Measurements from ENCODE around the gene RNF103.
A peak's percentile ranks its signal among the peaks of the same experiment; 100 is the strongest.
"Not testable (repeated sequence)": the region's sequence is repeated elsewhere in the genome, so short reads cannot be mapped to it uniquely, and the experiment has no call there.

RNF103 gene

DNA sequence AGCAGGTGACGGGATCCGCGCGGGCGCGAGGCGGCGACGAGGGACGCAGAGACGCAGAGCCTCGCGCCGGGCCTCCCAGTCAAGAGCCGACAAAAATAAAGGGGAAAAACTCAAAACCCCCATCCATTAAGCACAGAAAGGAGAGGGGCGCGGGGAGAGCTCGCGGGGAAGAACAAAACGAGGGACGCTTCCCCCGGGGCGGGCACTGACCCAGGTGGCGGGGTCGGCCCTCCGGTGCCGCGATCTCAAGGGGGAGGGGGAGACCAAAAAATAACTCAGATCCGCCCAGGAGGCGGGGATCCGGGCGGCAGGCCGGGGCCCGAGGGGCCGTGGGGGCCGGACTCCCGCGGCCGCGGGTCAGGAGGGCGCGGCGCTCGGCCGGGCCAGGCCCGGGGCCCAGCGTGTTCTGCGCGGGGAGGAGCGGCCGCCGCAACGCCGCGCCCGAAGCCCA, 597 bp downstream of the RNF103 start:
- DNase-seq, result peak; percentile 64

DNA sequence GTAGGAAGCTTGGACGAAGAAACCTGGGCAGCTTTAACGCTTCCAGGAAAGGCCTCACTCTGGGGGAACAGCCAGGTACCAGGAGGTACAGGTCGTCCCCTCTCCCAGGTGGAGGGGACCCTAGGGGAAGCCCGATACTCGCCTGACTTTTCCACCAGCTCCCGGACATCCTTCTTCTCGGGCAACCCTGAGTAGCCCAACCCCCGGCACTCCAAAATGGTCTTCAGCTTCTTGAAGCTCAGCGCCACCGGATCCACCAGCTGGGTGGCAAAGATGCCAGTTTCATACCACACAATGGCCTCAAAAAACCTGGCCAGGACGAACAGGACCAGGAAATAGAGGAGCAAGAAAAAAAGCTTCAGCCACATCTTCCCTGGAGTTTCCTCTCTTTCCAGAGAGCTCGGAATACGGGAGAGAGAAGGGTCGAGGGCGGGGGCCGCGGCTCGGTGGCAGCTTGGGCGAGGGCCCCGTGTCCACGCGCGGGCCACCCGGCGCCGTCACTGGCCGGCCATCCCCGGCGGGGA, 1.1 kb downstream of the RNF103 start:
- DNase-seq, result peak; percentile 38

DNA sequence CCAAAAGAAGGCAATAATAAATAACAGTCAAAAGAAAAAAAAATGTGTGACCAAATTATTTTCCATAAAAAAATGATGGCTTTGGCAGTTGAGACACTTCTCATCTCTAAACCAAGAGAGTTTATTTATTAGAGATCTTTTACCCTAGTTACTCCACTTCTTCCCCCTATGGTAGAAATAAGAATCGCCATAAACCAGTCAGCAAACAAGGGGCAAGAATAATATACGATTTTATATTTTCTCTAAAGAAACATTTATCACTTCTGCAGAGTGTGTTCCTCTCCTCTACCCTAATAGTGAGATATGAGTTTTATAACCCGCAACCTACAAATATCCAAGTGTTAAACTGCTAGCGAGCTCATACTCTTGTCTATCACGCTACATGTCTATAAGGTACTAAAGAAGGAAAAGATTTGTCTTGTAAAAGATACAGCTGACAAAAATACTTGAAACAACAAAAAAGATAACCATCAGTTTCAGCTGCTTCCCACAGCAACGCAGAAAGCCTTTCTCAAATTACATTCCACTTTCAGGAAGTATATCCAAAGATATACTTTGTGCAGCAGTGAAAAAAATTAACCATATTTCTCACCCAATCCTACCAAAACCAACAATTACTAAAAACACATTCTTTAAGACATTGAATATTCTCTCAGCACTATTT, 2.3 kb downstream of the RNF103 start:
- no peak for DNase-seq

DNA sequence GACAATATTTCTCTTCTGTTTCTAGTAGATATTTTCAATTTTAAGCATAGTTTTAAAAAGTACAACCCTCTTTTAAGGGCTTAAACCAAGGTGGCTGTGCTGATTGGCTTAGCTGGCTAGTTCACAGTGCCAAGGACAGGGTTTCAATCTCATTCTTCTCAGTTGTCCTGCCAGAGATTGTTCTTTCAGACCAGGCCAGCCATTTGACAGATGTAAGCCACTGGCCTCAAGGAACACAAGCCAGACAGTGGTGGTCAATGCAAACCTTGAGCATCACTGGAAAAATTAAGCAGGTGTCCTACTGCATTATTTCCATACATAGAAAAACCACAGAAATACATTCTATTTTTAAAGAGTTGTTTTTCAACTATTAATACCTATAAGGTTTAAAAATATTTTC, 5.9 kb downstream of the RNF103 start:
- DNase-seq, result no peak

DNA sequence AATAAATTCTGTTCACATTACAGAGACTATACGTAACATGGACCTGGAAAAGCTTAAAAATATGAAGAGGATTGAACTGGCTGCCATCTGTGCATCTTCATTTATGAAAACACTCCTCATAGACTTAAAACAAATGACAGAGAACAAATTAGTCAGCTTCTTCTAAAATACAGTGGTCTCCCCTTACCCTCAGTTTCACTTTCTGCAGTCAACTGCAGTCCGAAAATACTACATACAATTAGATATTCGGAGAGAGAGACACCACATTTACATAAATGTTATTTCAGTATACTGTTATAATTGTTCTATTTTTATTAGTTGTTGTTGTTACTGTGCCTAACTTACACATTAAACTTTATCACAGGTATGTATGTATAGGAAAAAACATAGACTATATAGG, 6.5 kb downstream of the RNF103 start:
- DNase-seq, result no peak

DNA sequence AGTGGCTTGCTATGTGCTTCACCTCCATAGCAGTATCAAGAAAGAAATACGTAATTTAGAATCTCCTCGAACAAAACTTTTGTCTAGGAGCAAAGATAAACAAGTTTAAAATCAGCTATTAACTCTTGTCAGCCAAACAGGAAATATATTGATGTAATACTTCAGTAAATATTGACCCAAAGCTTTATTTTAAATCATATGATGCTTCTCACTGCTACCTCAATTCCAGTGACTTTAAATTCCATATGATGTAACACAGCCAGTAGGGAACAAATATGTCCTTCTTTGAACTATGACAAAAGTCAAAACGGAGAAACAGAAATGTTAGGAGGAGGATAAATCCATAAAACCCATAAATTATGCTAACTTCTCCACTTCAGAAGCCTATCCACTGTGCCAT, 7.2 kb downstream of the RNF103 start:
- DNase-seq, result no peak

DNA sequence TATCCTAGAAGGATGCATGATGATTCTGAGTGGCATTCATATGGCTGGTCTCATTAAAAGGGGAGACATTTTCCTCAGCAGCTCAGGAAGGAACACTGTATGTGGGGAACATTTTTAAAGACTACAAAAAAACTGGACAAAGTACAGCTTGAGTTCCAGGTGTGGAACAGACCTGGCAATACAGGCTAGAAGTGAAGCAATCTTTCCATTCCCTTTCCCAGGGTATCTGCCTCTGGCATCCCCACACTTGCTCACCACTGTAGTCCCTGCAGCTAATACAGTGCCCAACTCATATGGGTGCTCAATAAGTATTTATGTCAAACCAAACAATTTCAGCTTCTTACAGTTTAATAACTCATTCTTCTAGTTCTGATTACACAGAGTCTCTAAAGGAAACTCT, 8.1 kb downstream of the RNF103 start:
- no peak for DNase-seq

DNA sequence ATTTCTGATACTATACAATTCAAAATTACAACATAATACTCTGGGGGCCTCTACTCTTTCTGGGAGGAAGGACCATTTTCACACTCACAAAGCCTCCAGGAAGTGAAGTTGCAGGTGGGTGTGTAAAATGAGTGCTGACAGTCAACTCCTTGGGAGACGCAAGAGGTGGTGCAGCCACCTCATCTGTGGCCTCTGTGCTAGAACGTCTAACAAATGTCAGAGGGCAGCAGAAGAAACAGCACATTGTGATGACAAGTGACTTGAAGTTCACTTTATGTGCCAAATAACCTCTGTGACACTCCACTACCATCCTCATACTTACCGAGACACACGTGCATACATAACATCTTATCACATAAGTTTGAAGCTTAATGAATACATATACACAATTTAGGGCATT, 10.2 kb downstream of the RNF103 start:
- no peak for DNase-seq

DNA sequence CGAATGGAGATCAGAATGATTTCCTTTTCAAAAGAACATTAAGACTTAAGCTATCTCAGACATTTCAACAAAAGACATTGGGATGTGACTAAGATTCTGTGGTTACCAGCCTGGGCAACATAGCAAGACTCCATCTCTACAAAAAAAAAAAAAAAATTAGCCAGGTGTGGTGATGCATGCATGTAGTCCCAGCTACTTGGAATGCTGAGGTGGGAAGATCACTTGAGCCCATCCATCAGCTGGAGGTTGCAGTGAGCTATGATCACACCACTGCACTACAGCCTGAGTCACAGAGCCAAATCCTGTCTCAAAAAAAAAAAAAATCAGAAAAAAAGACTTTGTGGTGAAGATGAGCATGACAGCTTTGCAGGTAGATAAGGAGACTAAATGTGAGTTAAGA, 12.8 kb downstream of the RNF103 start:
- no peak for DNase-seq

DNA sequence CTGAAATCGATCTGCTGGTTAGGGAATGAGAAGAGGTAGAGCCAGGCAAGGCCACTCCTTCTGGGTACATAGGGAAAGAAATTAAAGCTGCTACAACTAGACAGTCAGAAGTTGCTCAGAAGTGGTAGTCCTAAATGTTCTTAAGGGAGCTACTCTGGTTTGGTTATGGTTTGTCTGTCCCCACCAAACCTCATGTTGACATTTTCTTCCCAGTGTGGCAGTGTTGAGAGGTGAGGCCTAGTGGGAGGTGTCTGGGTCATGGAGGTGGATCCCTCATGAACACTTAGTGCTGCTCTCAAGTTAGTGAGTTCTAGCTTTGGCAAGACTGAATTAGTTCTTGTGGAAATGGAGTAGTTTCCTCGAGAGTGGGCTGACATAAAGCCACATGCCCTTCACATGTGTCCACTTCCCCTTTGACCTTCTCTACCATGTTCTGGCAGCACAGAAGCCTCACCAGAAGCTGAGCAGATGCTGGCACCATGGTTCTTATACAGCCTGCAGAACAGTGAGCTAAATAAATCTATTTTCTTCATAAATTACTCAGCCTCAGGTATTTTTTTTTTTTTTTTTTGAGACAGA, 14.7 kb downstream of the RNF103 start:
- DNase-seq, result no peak

DNA sequence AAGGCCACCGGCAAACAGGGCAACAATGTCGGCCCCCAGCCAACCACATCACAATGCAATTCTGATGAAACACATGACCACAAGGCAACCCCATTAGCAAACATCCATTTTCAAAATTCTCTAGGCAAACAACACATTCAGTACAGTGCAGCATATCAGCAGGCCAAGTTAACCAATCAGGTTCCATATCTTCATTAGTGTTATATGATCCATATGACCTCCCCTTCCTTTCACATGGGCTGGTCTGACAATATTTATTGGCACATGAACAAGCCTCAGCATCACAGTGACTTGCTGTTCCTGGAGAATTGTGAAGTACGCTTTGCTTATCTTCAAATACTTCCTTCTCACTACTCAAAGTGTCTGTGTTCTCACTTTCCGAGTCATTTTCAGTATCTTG, 19.8 kb downstream of the RNF103 start:
- no peak for DNase-seq

DNA sequence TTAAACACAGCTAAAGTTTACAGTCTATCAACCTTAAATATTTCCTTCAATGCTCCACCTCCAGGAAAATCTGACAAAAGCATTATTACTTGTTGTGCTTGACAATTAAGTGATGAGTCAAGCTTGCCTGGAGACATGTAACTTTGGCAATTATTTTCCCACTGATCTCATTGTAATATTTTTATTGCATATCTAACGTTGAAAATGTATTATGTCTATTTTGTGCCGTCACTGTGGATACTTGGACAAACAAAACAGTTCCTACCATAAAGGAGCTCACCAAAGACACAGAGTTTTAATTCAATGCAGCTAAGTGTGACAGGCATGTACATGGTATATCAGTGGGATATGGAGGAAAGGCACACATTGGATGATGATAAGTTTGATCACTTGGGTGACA, 24.7 kb downstream of the RNF103 start:
- DNase-seq, result no peak

DNA sequence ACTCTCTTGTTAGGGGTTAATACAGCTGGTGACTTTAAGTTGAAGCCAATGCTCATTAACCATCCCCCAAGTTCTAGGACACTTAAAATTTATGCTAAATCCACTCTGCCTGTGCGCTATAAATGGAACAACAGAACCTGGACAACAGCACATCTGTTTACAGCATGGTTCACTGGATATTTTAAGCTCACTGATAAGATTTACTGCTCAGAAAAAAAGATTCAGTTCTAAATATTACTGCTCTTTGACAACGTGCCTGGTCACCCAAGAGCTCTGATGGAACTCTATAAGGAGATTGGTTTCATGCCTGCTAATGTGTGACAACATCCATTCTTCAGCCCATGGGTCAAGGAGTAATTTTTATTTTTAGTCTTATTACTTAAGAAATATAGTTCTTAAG, 27.5 kb downstream of the RNF103 start:
- DNase-seq, result no peak

DNA sequence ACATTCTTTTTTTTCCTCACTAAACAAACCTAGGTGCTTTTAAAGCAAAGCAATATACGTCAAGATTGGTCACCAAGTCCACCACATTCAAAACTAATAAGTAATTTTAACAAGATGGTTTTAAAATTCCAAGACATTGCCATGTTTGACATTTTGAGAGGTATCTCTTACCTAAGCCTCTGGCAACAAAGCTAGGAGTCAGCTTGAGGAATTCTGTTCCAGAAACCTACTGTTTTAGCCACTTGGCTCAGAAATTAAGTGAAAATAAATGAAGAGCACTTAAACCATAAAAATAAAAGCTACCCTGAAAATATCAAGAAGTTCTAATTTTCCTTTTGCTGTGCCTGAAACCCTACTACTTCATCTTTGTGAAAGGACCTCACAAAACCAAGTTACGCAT, 30.4 kb downstream of the RNF103 start:
- DNase-seq, result no peak

DNA sequence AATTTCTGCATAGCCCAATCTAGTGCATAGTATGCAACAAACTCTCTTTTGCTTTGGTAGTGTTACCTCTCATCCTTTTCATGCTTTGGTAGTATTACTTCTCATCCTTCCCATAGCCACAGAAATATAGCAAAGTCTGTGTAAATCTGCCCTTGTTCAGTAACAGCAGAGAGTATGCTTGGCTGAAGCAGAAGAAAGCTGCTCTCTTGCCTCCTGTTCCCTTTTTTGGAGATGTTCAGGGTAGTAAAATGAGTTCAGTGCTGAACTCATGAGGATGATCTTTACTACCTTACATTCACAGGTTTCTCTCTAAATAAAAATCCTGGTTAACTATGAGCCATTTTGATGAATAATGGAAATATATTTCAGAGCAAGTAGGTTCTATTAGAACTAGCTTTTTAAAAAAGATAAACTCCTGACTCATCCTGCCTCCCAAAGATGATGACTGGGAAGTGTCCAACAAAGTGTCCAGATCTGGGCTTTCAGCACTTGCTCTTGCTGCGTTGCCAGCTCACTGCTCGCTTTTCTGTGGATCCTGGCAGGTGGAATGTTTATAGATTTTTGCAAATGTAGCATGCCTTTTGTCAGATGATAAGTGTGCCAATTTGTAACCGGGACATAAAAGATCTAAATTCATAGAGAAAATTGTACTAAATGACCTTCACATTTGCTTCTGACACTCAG, 31.0 kb downstream of the RNF103 start:
- no peak for DNase-seq

DNA sequence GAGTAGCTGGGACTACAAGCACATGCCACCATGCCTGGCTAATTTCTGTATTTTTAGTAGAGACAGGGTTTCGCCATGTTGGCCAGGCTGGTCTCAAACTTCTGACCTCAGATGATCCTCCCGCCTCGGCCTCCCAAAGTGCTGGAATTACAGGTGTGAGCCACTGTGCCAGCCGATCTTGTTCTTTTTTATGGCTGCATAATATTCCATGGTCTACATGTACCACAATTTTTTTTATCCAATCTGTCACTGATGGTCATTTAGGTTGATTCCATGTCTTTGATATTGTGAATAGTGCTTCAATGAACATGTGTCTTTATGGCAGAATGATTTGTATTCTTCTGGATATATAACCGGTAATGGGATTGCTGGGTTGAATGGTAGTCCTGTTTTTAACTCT, 34.0 kb downstream of the RNF103 start:
- not testable (repeated sequence) for DNase-seq

DNA sequence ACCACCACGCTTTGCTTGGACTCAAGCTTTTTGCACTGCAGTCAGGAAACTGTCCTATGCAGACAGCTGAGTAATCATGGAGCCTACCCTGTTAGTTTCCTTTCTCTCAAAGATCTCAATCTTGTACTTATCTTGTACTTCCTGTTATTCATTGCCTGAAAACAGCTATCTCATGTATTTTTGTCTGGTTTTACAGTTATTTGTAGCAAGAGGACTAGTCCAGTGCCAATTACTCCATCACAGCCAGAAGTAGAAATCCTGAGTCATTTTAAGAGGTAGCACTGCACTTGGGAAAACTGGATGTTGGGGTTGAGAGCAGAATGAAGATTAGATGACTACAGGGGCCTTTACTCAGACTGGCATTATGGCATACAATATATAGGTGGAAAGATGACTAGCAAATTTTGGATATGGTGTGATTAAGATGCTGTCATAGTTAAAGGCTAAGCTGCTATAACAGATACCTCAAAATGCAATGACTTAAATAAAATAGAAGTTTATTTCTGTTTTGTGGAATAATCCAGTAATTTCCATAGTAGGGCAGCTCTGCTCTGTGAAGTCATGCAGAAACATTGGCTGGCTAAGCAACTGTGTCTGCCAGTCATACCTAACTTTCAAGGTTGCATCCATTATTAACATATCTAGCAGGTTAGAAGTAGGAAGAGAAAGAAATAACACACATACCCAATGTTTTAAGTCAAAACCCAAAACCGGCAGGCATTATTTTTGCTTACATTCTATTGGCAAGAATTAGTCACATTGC, 39.3 kb downstream of the RNF103 start:
- no peak for DNase-seq

DNA sequence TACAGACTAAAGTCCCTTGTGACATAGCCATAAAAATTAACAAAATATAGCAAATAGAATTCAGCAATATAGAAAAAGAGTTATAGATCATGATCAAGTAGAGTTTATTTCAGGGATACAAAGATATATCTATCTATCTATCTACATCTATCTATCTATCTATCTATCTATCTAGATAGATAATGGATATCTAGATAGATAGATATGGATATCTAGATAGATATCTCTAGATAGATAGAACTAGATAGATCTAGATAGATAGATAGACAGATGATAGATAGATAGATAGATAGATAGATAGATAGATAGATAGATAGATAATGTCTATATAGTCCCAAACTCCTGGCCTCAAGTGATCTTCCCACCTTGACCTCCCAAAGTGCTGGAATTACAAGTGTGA, 43.1 kb downstream of the RNF103 start:
- DNase-seq, result no peak

DNA sequence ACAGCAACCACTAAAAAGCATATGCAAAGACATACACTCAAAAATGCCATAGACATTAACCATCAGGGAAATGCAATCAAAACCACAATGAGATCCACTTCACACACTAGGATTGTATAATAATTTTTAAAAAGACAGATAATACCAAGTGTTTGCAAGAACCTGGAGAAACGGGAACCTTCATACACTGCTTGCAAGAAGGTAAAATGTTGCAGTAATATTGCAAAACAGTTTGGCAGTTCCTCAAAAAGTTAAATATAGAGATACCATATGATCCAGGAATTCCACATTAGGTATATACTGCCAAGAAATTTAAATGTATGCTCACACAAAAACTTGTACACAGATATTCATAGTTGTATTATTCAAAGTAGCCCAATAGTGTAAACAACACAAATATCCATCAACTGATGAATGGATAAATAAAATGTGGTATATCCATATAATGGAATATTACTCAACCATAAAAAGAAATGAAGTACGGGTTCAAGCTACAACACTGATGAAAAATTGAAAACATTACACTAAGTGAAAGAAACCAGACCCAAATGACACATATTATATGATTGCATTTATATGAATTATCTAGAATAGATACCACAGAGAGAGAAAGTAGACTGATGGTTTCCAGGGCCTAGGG, 45.7 kb downstream of the RNF103 start:
- DNase-seq, result no peak

DNA sequence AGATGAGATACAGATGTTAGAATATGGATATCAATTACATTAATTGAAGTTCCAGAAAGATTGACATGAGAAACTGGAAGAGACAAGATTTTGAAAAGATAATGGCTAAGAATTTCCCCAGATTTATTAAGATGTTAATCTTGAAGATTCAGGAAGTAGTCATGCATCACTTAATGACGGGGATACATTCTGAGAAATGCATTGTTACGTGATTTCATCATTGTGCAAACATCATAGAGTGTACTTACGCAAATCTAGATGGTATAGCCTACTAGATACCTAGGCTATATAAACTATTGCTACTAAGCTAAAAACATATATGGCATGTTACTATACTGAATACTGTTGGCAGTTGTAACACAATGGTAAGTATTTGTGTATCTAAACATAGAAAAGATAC, 53.6 kb downstream of the RNF103 start:
- no peak for DNase-seq

DNA sequence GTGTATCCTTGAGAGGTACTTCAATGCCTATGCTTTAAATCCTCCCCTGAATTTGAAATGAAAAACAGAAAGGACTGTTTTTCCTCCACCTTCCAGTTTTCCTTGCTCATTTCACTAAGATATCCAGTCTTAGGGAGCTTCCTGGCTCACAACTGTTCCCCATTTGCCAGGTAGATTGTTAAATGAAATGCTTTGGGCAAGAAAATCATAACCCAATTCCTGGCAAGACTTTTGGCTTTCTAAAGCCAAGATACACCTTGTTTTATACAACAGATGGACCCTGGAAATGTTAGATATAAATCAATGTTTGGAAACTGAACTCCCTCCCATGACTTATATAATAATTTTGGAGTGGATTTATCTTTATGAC, 56.9 kb downstream of the RNF103 start:
- DNase-seq, result no peak

DNA sequence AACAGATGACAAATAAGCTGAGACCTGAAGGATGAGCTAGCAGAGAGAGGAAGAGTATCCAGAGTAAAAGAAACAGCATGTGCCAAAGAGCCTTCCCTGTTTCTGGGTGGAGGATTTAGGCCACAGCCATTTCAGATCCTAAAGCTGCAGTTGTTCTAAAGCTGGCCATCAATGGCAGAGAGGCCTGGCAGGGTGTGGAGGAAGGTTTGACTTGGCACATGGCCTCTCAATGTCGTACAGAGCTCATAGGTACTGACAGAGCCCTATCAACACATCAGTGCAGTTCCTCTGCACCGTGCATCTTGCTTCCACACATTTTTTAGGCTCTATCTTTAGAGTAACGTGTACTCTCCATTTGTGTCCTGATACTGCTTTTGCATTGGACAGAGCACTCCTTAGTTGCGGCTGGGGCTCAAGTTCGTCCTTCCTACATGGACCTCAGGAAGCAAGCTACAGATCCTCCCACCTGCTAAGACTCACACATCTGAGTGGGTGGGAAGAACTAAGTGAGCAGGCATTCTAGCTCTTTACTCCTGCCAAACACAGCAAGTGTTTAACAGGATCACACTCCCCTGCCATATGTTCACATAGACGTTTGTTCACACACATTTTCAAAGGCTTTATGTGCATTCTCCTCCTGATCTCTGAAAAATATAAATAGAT, 57.4 kb downstream of the RNF103 start:
- DNase-seq, result no peak

DNA sequence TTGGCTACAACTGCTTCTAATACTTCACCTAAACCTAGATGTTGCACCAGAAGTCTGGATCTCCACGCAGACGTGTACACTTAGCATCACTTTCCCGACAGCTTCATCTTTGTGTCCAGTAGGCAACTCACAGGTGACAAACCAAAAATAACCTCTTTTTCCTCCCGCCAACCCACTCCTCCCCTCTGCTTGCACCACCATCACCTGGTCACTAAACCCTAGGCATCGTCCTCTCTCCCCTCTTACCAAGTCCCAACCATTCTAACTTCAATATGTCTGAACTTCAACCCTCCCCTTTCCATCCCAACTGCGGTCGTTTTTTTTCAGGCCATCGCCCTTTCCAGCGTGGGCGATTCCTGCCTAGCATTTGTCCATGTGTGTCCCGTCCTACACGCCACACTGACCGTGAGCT, 60.0 kb downstream of the RNF103 start:
- no peak for DNase-seq

Measured in stimulated activated CD8-positive, alpha-beta memory T cell treated with anti-CD3 and anti-CD28 coated beads, Interleukin-4, amount 100 ng/mL, for 48 hours (primary cell).